Neural progenitor cell (in vitro differentiated cells): ENCODE results near the gene ADGRA3. TPM values are rescaled to one million over a fixed set of nuclear protein-coding genes. Genes with fewer than 3 reads are reported as not detected.

Experiments
- DNase-seq: peaks from one replicate; pipeline ENCODE4 v3.0.0-alpha.2; 2016; ENCODE audit warnings: low spot score
- H2AFZ ChIP-seq: fragments of 200-600 bp; sonication (generic); replicated peaks from 2 replicates; pipeline ENCODE4 v1.6.1; 2016; ENCODE audit warnings: antibody characterized with exemption
- H3F3A ChIP-seq: fragments of 200-600 bp; sonication (generic); 2 replicates; pipeline ENCODE4 v1.6.1; 2016; ENCODE audit warnings: antibody characterized with exemption, low read depth
- H3K27ac ChIP-seq: fragments of 200-600 bp; sonication (generic); 2 replicates; pipeline ENCODE4 v1.5.1; 2016; ENCODE audit warnings: mild to moderate bottlenecking
- H3K27me3 ChIP-seq: fragments of 200-600 bp; sonication (generic); 2 replicates; pipeline ENCODE4 v1.6.1; 2016; ENCODE audit warnings: mild to moderate bottlenecking, moderate library complexity
- H3K36me3 ChIP-seq: fragments of 200-600 bp; sonication (generic); 2 replicates; pipeline ENCODE4 v1.5.1; 2016
- H3K4me1 ChIP-seq: fragments of 200-600 bp; sonication (generic); 2 replicates; pipeline ENCODE4 v1.6.1; 2016; ENCODE audit warnings: mixed run types
- H3K4me2 ChIP-seq: fragments of 200-600 bp; sonication (generic); 2 replicates; pipeline ENCODE4 v1.6.1; 2016
- H3K4me3 ChIP-seq: fragments of 200-600 bp; sonication (generic); 2 replicates; pipeline ENCODE4 v1.5.1; 2016
- H3K79me2 ChIP-seq: fragments of 200-600 bp; sonication (generic); 2 replicates; pipeline ENCODE4 v1.6.1; 2016; ENCODE audit warnings: low read depth
- H3K9ac ChIP-seq: fragments of 200-600 bp; sonication (generic); 2 replicates; pipeline ENCODE4 v1.6.1; 2016
- H3K9me3 ChIP-seq: fragments of 200-600 bp; sonication (generic); 2 replicates; pipeline ENCODE4 v1.5.1; 2016; ENCODE audit warnings: low read depth
- H4K20me1 ChIP-seq: fragments of 200-600 bp; sonication (generic); 2 replicates; pipeline ENCODE4 v1.6.1; 2016; ENCODE audit warnings: low read depth
- H3K27ac Mint-ChIP-seq: 3 replicates; pipeline ENCODE4 v1.8.0; 2021; ENCODE audit warnings: mixed read lengths
- H3K27me3 Mint-ChIP-seq: 2 replicates; pipeline ENCODE4 v1.8.0; 2022; ENCODE audit warnings: low read depth, mild to moderate bottlenecking, inconsistent platforms, moderate library complexity, mixed read lengths; ENCODE audit not compliant: insufficient read depth
- H3K36me3 Mint-ChIP-seq: 3 replicates; pipeline ENCODE4 v1.8.0; 2021; ENCODE audit warnings: mixed read lengths
- H3K4me1 Mint-ChIP-seq: 3 replicates; pipeline ENCODE4 v1.8.0; 2021; ENCODE audit warnings: mixed read lengths
- H3K4me3 Mint-ChIP-seq: 3 replicates; pipeline ENCODE4 v1.8.0; 2021; ENCODE audit warnings: mild to moderate bottlenecking, moderate library complexity, mixed read lengths
- H3K9me3 Mint-ChIP-seq: 3 replicates; pipeline ENCODE4 v1.8.0; 2020; ENCODE audit warnings: mixed read lengths
- CTCF ChIP-seq: fragments of 200-600 bp; sonication (generic); IDR thresholded peaks from 2 replicates; pipeline ENCODE4 v1.5.1; 2017; ENCODE audit warnings: antibody characterized with exemption, mild to moderate bottlenecking
- EZH2 ChIP-seq: fragments of 200-600 bp; sonication (generic); IDR thresholded peaks from 2 replicates; pipeline ENCODE4 v1.6.1; 2017; ENCODE audit warnings: antibody characterized with exemption, mild to moderate bottlenecking, moderate library complexity
- EZH2phosphoT487 ChIP-seq: fragments of 200-600 bp; sonication (generic); IDR thresholded peaks from 2 replicates; pipeline ENCODE4 v1.6.1; 2017; ENCODE audit warnings: antibody characterized with exemption
- total RNA-seq: library from RNA; depleted of rRNA; stranded (reverse); fragments of >200 nt; gene quantifications from 2 replicates; pipeline ENCODE4 v1.2.3, GENCODE V29; 2015; ENCODE audit warnings: low replicate concordance

Gene ADGRA3
- total RNA-seq, 1 donor from 2014 or later = 87.9 TPM

- Mint-ChIP-seq H3K36me3 (peaks cover 9% of the 10 kb centered on the region), H3K4me3 (no peak overlapping the region), H3K9me3 (no peaks in the 10 kb centered on the region), H3K27ac (no peak overlapping the region), H3K4me1 (no peaks in the 10 kb centered on the region), H3K27me3 (no peaks in the 10 kb centered on the region)
- no peaks in the 10 kb centered on the region for H4K20me1 ChIP-seq
- no peak overlapping the region for H3K27ac ChIP-seq
- DNase-seq = no peak
- H3K9ac ChIP-seq = no peak overlapping the region
- no peaks in the 10 kb centered on the region for H3F3A ChIP-seq
- no peak overlapping the region for H3K4me3 ChIP-seq
- no peak overlapping the region for H3K4me2 ChIP-seq
- TF ChIP-seq EZH2phosphoT487 (no peak), CTCF (no peak), EZH2 (no peak)
- H2AFZ ChIP-seq = no peak overlapping the region
- H3K4me1 ChIP-seq = no peaks in the 10 kb centered on the region
- H3K27me3 ChIP-seq = no peaks in the 10 kb centered on the region
- H3K79me2 ChIP-seq = no peaks in the 10 kb centered on the region
- peaks cover 23% of the 10 kb centered on the region for H3K36me3 ChIP-seq
- no peaks in the 10 kb centered on the region for H3K9me3 ChIP-seq
Measured at GRCh38 chr4:22417408-22417807, 98.5 kb downstream of the ADGRA3 start.

- Histone ChIP-seq H3K27ac (no peak overlapping the region), H3K9me3 (no peaks in the 10 kb centered on the region), H3K27me3 (no peaks in the 10 kb centered on the region), H3F3A (no peaks in the 10 kb centered on the region), H4K20me1 (no peaks in the 10 kb centered on the region), H3K79me2 (no peaks in the 10 kb centered on the region), H3K4me2 (no peak overlapping the region), H3K9ac (no peak overlapping the region), H3K4me1 (no peaks in the 10 kb centered on the region), H3K36me3 (peaks cover 23% of the 10 kb centered on the region), H2AFZ (no peak overlapping the region), H3K4me3 (no peak overlapping the region)
- peaks cover 7% of the 10 kb centered on the region for H3K36me3 Mint-ChIP-seq
- no peak overlapping the region for H3K4me3 Mint-ChIP-seq
- no peak for TF ChIP-seq CTCF
- no peak for TF ChIP-seq EZH2phosphoT487
- no peak for TF ChIP-seq EZH2
- DNase-seq = no peak
- H3K4me1 Mint-ChIP-seq = no peaks in the 10 kb centered on the region
- H3K27me3 Mint-ChIP-seq = no peaks in the 10 kb centered on the region
- H3K9me3 Mint-ChIP-seq = no peaks in the 10 kb centered on the region
- H3K27ac Mint-ChIP-seq = no peak overlapping the region
Measured at GRCh38 chr4:22416403-22416802, 99.5 kb downstream of the ADGRA3 start.

- H3K27ac Mint-ChIP-seq = no peak overlapping the region
Measured at GRCh38 chr4:22414833-22415232, 101.0 kb downstream of the ADGRA3 start.

More at GRCh38 chr4:22414833-22415232, 101.0 kb downstream of the ADGRA3 start:
- no peak overlapping the region for H3K4me3 ChIP-seq
- no peaks in the 10 kb centered on the region for H3F3A ChIP-seq
- no peaks in the 10 kb centered on the region for H4K20me1 ChIP-seq
- H3K27me3 ChIP-seq = no peaks in the 10 kb centered on the region
- H3K4me1 ChIP-seq = no peaks in the 10 kb centered on the region
- DNase-seq = no peak
- Mint-ChIP-seq H3K9me3 (no peaks in the 10 kb centered on the region), H3K36me3 (peaks cover 5% of the 10 kb centered on the region), H3K4me1 (no peaks in the 10 kb centered on the region), H3K4me3 (no peak overlapping the region), H3K27me3 (no peaks in the 10 kb centered on the region)
- H3K36me3 ChIP-seq = peaks cover 12% of the 10 kb centered on the region
- TF ChIP-seq EZH2phosphoT487 (no peak), EZH2 (no peak), CTCF (no peak)
- H2AFZ ChIP-seq = no peak overlapping the region
- H3K9me3 ChIP-seq = no peaks in the 10 kb centered on the region
- no peak overlapping the region for H3K4me2 ChIP-seq
- no peaks in the 10 kb centered on the region for H3K79me2 ChIP-seq
- no peak overlapping the region for H3K27ac ChIP-seq
- H3K9ac ChIP-seq = no peak overlapping the region
